HepG2 (cell line): Measurements from ENCODE around the gene VAT1L. TPM values are rescaled to one million over a fixed set of nuclear protein-coding genes. Genes with fewer than 3 reads are reported as not detected.
A peak's percentile ranks its signal among the peaks of the same experiment; 100 is the strongest.

Experiments used
- ATAC-seq: fragments of 200-7000 bp; cut with Tn5 transposase; 3 replicates; pipeline ENCODE4 v1.9.1; 2020; ENCODE audit warnings: mild to moderate bottlenecking, moderate library complexity
- BruUV-seq: library from RNA; stranded (reverse); fragments of 400-500 nt; replicated peaks from 2 replicates; lab custom pipeline; 2021; lab: Mats Ljungman, UMichigan
- CTCF ChIA-PET: fragments of 300-600 bp; formaldehyde crosslinking; extraction: SDS; loops from one replicate; lab custom pipeline; 2021; ENCODE audit warnings: low total read pairs, inconsistent platforms, low intra/inter-chr PET ratio; lab: Yijun Ruan, JAX
- POLR2A ChIA-PET: fragments of 350-600 bp; sonication (Branson Sonifier 250); formaldehyde crosslinking; loops from one replicate; lab custom pipeline; 2020; ENCODE audit warnings: antibody characterized with exemption, inconsistent platforms; lab: Yijun Ruan, JAX
- DNase-seq: peaks from one replicate; pipeline ENCODE4 v3.0.0-alpha.2; 2015; ENCODE audit warnings: low spot score
- FAIRE-seq: peaks from 3 replicates; lab custom pipeline; 2011; peaks lifted over from hg19 to GRCh38; lab: Jason Lieb, UNC
- H2AFZ ChIP-seq: one replicate; pipeline ENCODE4 v1.6.1; 2011; ENCODE audit warnings: low read length, inconsistent platforms
- H3K27ac ChIP-seq: fragments of 300-600 bp; 3 replicates; pipeline ENCODE4 v1.8.0; 2011; ENCODE audit warnings: mixed run types, mild to moderate bottlenecking, mixed read lengths, low read length, inconsistent platforms; ENCODE audit not compliant: insufficient read depth; ENCODE audit errors: extremely low read length
- H3K27me3 ChIP-seq, 2 experiments: fragments of 200-600 bp in 1 of 2; 2 replicates in 1 of 2; 3 replicates in 1 of 2; pipeline versions ENCODE4 v1.6.0 to v1.8.0; 2011; ENCODE audit warnings: low read length in 2 of 2, mild to moderate bottlenecking in 2 of 2, moderate library complexity in 2 of 2, inconsistent platforms in 1 of 2; ENCODE audit not compliant: insufficient read depth in 2 of 2, control insufficient read depth in 1 of 2
- H3K36me3 ChIP-seq, 2 experiments: fragments of 200-600 bp in 1 of 2; replicated peaks in 1 of 2; 2 replicates in 1 of 2; 3 replicates in 1 of 2; pipeline versions ENCODE4 v1.5.1 to v1.8.0; 2011; ENCODE audit warnings: low read length in 2 of 2, inconsistent platforms in 1 of 2; ENCODE audit not compliant: insufficient read depth in 2 of 2, control insufficient read depth in 1 of 2
- H3K4me1 ChIP-seq: 2 replicates; pipeline ENCODE4 v1.5.1; 2012; ENCODE audit warnings: low read length, inconsistent platforms; ENCODE audit not compliant: insufficient read depth
- H3K4me2 ChIP-seq: 2 replicates; pipeline ENCODE4 v1.6.0; 2011; ENCODE audit warnings: low read depth, low read length, inconsistent platforms
- H3K4me3 ChIP-seq, 3 experiments: fragments of 200-600 bp in 1 of 3; sonication (generic), shearing (Covaris generic) in 1 of 3; replicated peaks in 1 of 3; 2 replicates each; pipeline ENCODE4 v1.5.1; 2011 to 2016; ENCODE audit warnings: low read length in 3 of 3, inconsistent platforms in 2 of 3, low read depth in 2 of 3, mild to moderate bottlenecking in 2 of 3, control low read depth in 1 of 3, mixed read lengths in 1 of 3; ENCODE audit not compliant: insufficient read depth in 1 of 3
- H3K79me2 ChIP-seq: one replicate; pipeline ENCODE4 v1.6.1; 2011; ENCODE audit warnings: low read length, inconsistent platforms; ENCODE audit not compliant: insufficient read depth
- H3K9ac ChIP-seq: 2 replicates; pipeline ENCODE4 v1.6.0; 2011; ENCODE audit warnings: mild to moderate bottlenecking, low read depth, low read length, inconsistent platforms; ENCODE audit not compliant: insufficient read depth
- H3K9me3 ChIP-seq: 2 replicates; pipeline ENCODE4 v1.5.1; 2012; ENCODE audit warnings: mild to moderate bottlenecking, low read length
- H4K20me1 ChIP-seq: 2 replicates; pipeline ENCODE4 v1.6.0; 2011; ENCODE audit warnings: inconsistent platforms, mild to moderate bottlenecking, low read length, moderate library complexity; ENCODE audit not compliant: insufficient read depth
- ATF3 ChIP-seq: sonication (generic); formaldehyde crosslinking; IDR thresholded peaks from 2 replicates; pipeline ENCODE4 v1.4.0; 2020; ENCODE audit warnings: missing genetic modification reagents
- FOXP4 ChIP-seq: sonication (generic); formaldehyde crosslinking; IDR thresholded peaks from 2 replicates; pipeline ENCODE4 v1.4.0; 2020; ENCODE audit warnings: missing genetic modification reagents
- HNF4A ChIP-seq: sonication (generic); formaldehyde crosslinking; IDR thresholded peaks from 2 replicates; pipeline ENCODE4 v1.4.0; 2020; ENCODE audit warnings: missing genetic modification reagents
- KDM2A ChIP-seq: sonication (generic); formaldehyde crosslinking; IDR thresholded peaks from 2 replicates; pipeline ENCODE4 v1.4.0; 2020; ENCODE audit warnings: low read depth, missing genetic modification reagents, borderline replicate concordance
- NFATC3 ChIP-seq: sonication (generic); formaldehyde crosslinking; IDR thresholded peaks from 2 replicates; pipeline ENCODE4 v1.5.1; 2020; ENCODE audit warnings: mild to moderate bottlenecking, missing genetic modification reagents
- NR0B2 ChIP-seq: sonication (generic); formaldehyde crosslinking; IDR thresholded peaks from 2 replicates; pipeline ENCODE4 v1.4.0; 2020; ENCODE audit warnings: mild to moderate bottlenecking, missing genetic modification reagents
- PRDM4 ChIP-seq: sonication (generic); formaldehyde crosslinking; IDR thresholded peaks from 2 replicates; pipeline ENCODE4 v1.9.0; 2021; ENCODE audit warnings: missing genetic modification reagents, borderline replicate concordance
- SALL1 ChIP-seq: sonication (generic); formaldehyde crosslinking; IDR thresholded peaks from 2 replicates; pipeline ENCODE4 v1.8.0; 2022; ENCODE audit warnings: mild to moderate bottlenecking, missing genetic modification reagents
- ZNF329 ChIP-seq: sonication (generic); formaldehyde crosslinking; IDR thresholded peaks from 2 replicates; pipeline ENCODE4 v1.9.0; 2021; ENCODE audit warnings: low read depth, mild to moderate bottlenecking, missing genetic modification reagents
- ZNF441 ChIP-seq: sonication (generic); formaldehyde crosslinking; IDR thresholded peaks from 2 replicates; pipeline ENCODE4 v1.7.0; 2021; ENCODE audit warnings: missing genetic modification reagents, borderline replicate concordance
- ZNF770 ChIP-seq: sonication (generic); formaldehyde crosslinking; IDR thresholded peaks from 2 replicates; pipeline ENCODE4 v1.5.0; 2020; ENCODE audit warnings: mild to moderate bottlenecking, missing genetic modification reagents
- ZNF83 ChIP-seq: sonication (generic); formaldehyde crosslinking; IDR thresholded peaks from 2 replicates; pipeline ENCODE4 v1.4.0; 2020; ENCODE audit warnings: missing genetic modification reagents, mild to moderate bottlenecking, borderline replicate concordance
- WGBS: methylation state at CpG from one replicate; pipeline ENCODE4 v1.1.6; 2017; ENCODE audit warnings: low lambda C conversion rate; 5-methylcytosine and 5-hydroxymethylcytosine counted together
- in situ Hi-C: cut with HindIII; loops from 2 replicates; pipeline ENCODE4 v1.10.0; 2017; ENCODE audit warnings: low pct_unique_long_range_greater_than_20kb; ENCODE audit not compliant: extremely low pct_ligation_motif_present
- intact Hi-C: fragments of 100-400 bp; cut with micrococcal nuclease; formaldehyde crosslinking; loops from one replicate; pipeline ENCODE4 v1.10.0; 2022; ENCODE audit not compliant: unreplicated experiment
- polyA plus RNA-seq, 8 experiments: library from polyadenylated mRNA; depleted of rRNA in 3 of 8; stranded (reverse) in 7 of 8; unstranded in 1 of 8; fragments of >200 nt; fragmentation: Illumina TruSeq in 4 of 8; extraction: Trizol in 4 of 8; gene quantifications; 2 replicates each; pipeline versions ENCODE4 v1.2.1 to v1.2.3, GENCODE V29; 2011 to 2016; ENCODE audit warnings: low read depth in 4 of 8, missing spikeins in 1 of 8, mixed read lengths in 1 of 8; ENCODE audit not compliant: insufficient read depth in 1 of 8
- total RNA-seq, 5 experiments: library from RNA; depleted of rRNA; stranded (reverse); fragments of >200 nt; fragmentation: Illumina TruSeq; extraction: Trizol; gene quantifications; 2 replicates each; pipeline ENCODE4 v1.2.3, GENCODE V29; 2016; ENCODE audit warnings: low read depth in 1 of 5

VAT1L gene
- total and polyA plus RNA-seq, 2 of the 13 experiments (the other 11 are each of a cell fraction or from before 2014, with no cell fraction given) = not detected

GRCh38 chr16:77775911-77776909, 12.2 kb upstream of the VAT1L start (continued):
- no peak for TF ChIP-seq PRDM4
- TF ChIP-seq NFATC3 (CRISPR knock-in tag) = no peak
- no peak for TF ChIP-seq ZNF83 (CRISPR knock-in tag)

- Histone ChIP-seq H3K36me3 (no peaks in the 10 kb centered on the region), H3K4me2 (no peak overlapping the region), H3K4me1 (peaks cover 46% of the 10 kb centered on the region), H3K27me3 (no peaks in the 10 kb centered on the region), H3K27ac (peak overlapping the region; percentile 8), H3K79me2 (no peaks in the 10 kb centered on the region), H2AFZ (no peak overlapping the region), H3K4me3 (no peak overlapping the region), H3K9me3 (no peaks in the 10 kb centered on the region), H4K20me1 (no peaks in the 10 kb centered on the region), H3K9ac (no peak overlapping the region)
- ATAC-seq = peak; percentile 10; the same call in 1 of the 3 replicates
- 28% methylated on average over 4 of the region's 4 CpGs for WGBS
- no peak for DNase-seq
- in situ Hi-C loops (loop anchor here (5.0 to 25.0 kb wide), 2 partner anchors 100 to 185 kb away; no protein-coding TSS in a partner anchor), intact Hi-C loops (loop anchor here (2.0 kb wide), 1 partner anchor 29 kb away; no protein-coding TSS in a partner anchor)
- no peak for FAIRE-seq
- CTCF ChIA-PET = no interaction called here
- BruUV-seq = no TSS peak
- POLR2A ChIA-PET = no interaction called here
- 0 out of 2 replicates have a peak, but pooled peaks have one; percentile 19 for TF ChIP-seq FOXP4 (CRISPR knock-in tag)
- TF ChIP-seq NR0B2 (CRISPR knock-in tag) = no peak
- peak; percentile 48 for TF ChIP-seq ZNF770 (CRISPR knock-in tag)
- TF ChIP-seq HNF4A = peak; percentile 15
- no peak for TF ChIP-seq ZNF329 (CRISPR knock-in tag)
- TF ChIP-seq SALL1 (CRISPR knock-in tag) = peak; percentile 55; the same call in 1 of the 2 replicates
- 0 out of 2 replicates have a peak, but pooled peaks have one; percentile 46 for TF ChIP-seq ZNF441 (CRISPR knock-in tag)
- TF ChIP-seq ATF3 = no peak
- TF ChIP-seq KDM2A (CRISPR knock-in tag) = no peak
Observed at GRCh38 chr16:77777745-77778144, 10.6 kb upstream of the VAT1L start.
